ENCODE measurements around the gene GABRB2.

DNA sequence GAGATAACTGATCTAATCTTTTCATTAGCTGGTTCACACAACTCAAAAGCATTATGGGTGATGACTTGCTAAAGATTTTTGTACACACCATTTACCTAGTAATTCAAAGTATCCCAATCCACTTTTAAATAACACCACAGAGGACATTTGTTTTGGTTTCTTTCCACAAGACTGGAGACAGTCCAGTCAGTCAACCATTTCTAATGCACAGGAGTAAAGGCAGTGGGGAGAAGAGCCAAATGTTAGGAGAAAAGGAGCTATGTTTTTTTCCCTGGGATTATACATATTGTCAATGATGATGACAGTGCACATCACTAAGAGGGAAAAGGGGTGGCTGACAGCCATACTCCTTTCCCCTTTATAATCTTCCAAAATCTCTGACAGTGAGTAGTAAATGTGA lies 240.9 kb downstream of the GABRB2 start:
- TF ChIP-seq CTCF (IDR thresholded peaks at IDR 0.05) (no peak), POLR2A (IDR thresholded peaks at IDR 0.05) (no peak)

Data from uterus (tissue), 2 donors.